GM23338 (cell line): ENCODE data around the gene HOXD8.

Experiments
- CREB1 ChIP-seq: fragments of 250-450 bp; sonication (Bioruptor Pico); IDR thresholded peaks from 2 replicates; pipeline ENCODE4 v1.5.0; 2020; ENCODE audit warnings: low read depth, mild to moderate bottlenecking, moderate library complexity
- ETS1 ChIP-seq: IDR thresholded peaks from 2 replicates; pipeline ENCODE4 v1.6.1; 2016; ENCODE audit warnings: antibody characterized with exemption
- EZH2 ChIP-seq: fragments of 200-600 bp; sonication (generic); IDR thresholded peaks from one replicate; pipeline ENCODE4 v1.8.0; 2017; ENCODE audit warnings: antibody characterized with exemption, mild to moderate bottlenecking, low read depth; ENCODE audit not compliant: unreplicated experiment
- EZH2phosphoT487 ChIP-seq: fragments of 200-600 bp; sonication (generic); IDR thresholded peaks from one replicate; pipeline ENCODE4 v1.8.1; 2018; ENCODE audit warnings: antibody characterized with exemption; ENCODE audit not compliant: unreplicated experiment
- JUNB ChIP-seq: IDR thresholded peaks from one replicate; pipeline ENCODE4 v1.6.1; 2016; ENCODE audit warnings: antibody characterized with exemption; ENCODE audit not compliant: unreplicated experiment
- NANOG ChIP-seq: IDR thresholded peaks from 2 replicates; pipeline ENCODE4 v1.6.1; 2016; ENCODE audit warnings: antibody characterized with exemption, borderline replicate concordance
- POLR2AphosphoS5 ChIP-seq: IDR thresholded peaks from 2 replicates; pipeline ENCODE4 v1.6.1; 2016; ENCODE audit warnings: antibody characterized with exemption, low read depth
- REST ChIP-seq: IDR thresholded peaks from one replicate; pipeline ENCODE4 v1.6.1; 2018; ENCODE audit warnings: antibody characterized with exemption; ENCODE audit not compliant: unreplicated experiment
- STAT1 ChIP-seq: IDR thresholded peaks from one replicate; pipeline ENCODE4 v1.6.1; 2016; ENCODE audit warnings: antibody characterized with exemption; ENCODE audit not compliant: unreplicated experiment
- ZNF114 ChIP-seq: fragments of 250-450 bp; sonication (Bioruptor Pico); IDR thresholded peaks from 2 replicates; pipeline ENCODE4 v1.5.0; 2020; ENCODE audit warnings: mild to moderate bottlenecking, moderate library complexity
- TF ChIP-seq, protein P1 (sequence below), 2 experiments: fragments of 200-600 bp in 1 of 2; sonication (generic) in 1 of 2; conservative IDR thresholded peaks; 2 replicates each; pipeline versions ENCODE4 v1.5.1 to v1.6.1; 2016 to 2017; ENCODE audit warnings: antibody characterized with exemption in 2 of 2, low read depth in 2 of 2, mild to moderate bottlenecking in 2 of 2, moderate library complexity in 1 of 2

- TF ChIP-seq, protein P1, sequence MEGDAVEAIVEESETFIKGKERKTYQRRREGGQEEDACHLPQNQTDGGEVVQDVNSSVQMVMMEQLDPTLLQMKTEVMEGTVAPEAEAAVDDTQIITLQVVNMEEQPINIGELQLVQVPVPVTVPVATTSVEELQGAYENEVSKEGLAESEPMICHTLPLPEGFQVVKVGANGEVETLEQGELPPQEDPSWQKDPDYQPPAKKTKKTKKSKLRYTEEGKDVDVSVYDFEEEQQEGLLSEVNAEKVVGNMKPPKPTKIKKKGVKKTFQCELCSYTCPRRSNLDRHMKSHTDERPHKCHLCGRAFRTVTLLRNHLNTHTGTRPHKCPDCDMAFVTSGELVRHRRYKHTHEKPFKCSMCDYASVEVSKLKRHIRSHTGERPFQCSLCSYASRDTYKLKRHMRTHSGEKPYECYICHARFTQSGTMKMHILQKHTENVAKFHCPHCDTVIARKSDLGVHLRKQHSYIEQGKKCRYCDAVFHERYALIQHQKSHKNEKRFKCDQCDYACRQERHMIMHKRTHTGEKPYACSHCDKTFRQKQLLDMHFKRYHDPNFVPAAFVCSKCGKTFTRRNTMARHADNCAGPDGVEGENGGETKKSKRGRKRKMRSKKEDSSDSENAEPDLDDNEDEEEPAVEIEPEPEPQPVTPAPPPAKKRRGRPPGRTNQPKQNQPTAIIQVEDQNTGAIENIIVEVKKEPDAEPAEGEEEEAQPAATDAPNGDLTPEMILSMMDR (conservative IDR thresholded peaks at IDR 0.05; ENCODE audit: low read depth in 2 of 2), result no peak
- no peak for TF ChIP-seq ETS1
- no peak for TF ChIP-seq EZH2
- TF ChIP-seq POLR2AphosphoS5, result no peak
- no peak for TF ChIP-seq EZH2phosphoT487
- TF ChIP-seq STAT1, result no peak
- no peak for TF ChIP-seq CREB1 (CRISPR knock-in tag)
- TF ChIP-seq JUNB, result no peak
- TF ChIP-seq REST, result no peak
- TF ChIP-seq NANOG, result no peak
- no peak for TF ChIP-seq ZNF114 (CRISPR knock-in tag)
These were observed 3.9 kb downstream of the HOXD8 start for GRCh38 chr2:176133389-176133788.
